MCF 10A (cell line): ENCODE measurements around the gene SMIM22. TPM values are rescaled to one million over a fixed set of nuclear protein-coding genes. Genes with fewer than 3 reads are reported as not detected.

Experiments used
- BruUV-seq: library from RNA; stranded (reverse); fragments of 400-500 nt; replicated peaks from 2 replicates; lab custom pipeline; 2021; lab: Mats Ljungman, UMichigan
- CTCF ChIA-PET: fragments of 300-600 bp; sonication (Branson Sonifier 250); formaldehyde crosslinking; extraction: SDS; loops from one replicate; lab custom pipeline; 2021; ENCODE audit warnings: antibody characterized with exemption, inconsistent platforms; lab: Yijun Ruan, JAX
- POLR2A ChIA-PET: fragments of 300-600, 350-650 bp; sonication (Branson Sonifier 250); formaldehyde crosslinking; extraction: SDS; loops from one replicate; lab custom pipeline; 2020; ENCODE audit warnings: antibody characterized with exemption, inconsistent platforms; lab: Yijun Ruan, JAX
- DNase-seq: peaks from one replicate; pipeline ENCODE4 v3.0.0-alpha.2; 2018; ENCODE audit not compliant: unreplicated experiment
- H3K27ac Mint-ChIP-seq: one replicate; pipeline ENCODE4 v1.8.0; 2022; ENCODE audit warnings: mild to moderate bottlenecking, low read depth, mixed read lengths; ENCODE audit not compliant: unreplicated experiment
- H3K27me3 Mint-ChIP-seq: one replicate; pipeline ENCODE4 v1.8.0; 2022; ENCODE audit warnings: mixed read lengths; ENCODE audit not compliant: insufficient read depth, unreplicated experiment
- H3K36me3 Mint-ChIP-seq: one replicate; pipeline ENCODE4 v1.8.0; 2022; ENCODE audit warnings: mild to moderate bottlenecking, moderate library complexity, mixed read lengths; ENCODE audit not compliant: insufficient read depth, unreplicated experiment
- H3K4me1 Mint-ChIP-seq: one replicate; pipeline ENCODE4 v1.8.0; 2022; ENCODE audit warnings: mixed read lengths; ENCODE audit not compliant: insufficient read depth, unreplicated experiment
- H3K4me3 Mint-ChIP-seq: one replicate; pipeline ENCODE4 v1.8.0; 2022; ENCODE audit warnings: mild to moderate bottlenecking, moderate library complexity, mixed read lengths; ENCODE audit not compliant: unreplicated experiment
- H3K9me3 Mint-ChIP-seq: one replicate; pipeline ENCODE4 v1.8.0; 2022; ENCODE audit warnings: mixed read lengths; ENCODE audit not compliant: unreplicated experiment
- intact Hi-C: fragments of 100-400 bp; cut with micrococcal nuclease; formaldehyde crosslinking; loops from 2 replicates; pipeline ENCODE4 v1.14.1; 2022
- total RNA-seq: library from RNA; stranded (reverse); gene quantifications from 2 replicates; pipeline ENCODE4 v1.2.3, GENCODE V29; 2022
- TF ChIP-seq, protein P1 (sequence below): fragments of 200-600 bp; IDR thresholded peaks from one replicate; pipeline ENCODE4 v1.8.0; 2022; ENCODE audit warnings: antibody characterized with exemption, mild to moderate bottlenecking; ENCODE audit not compliant: unreplicated experiment

SMIM22 gene
- total RNA-seq, 1 experiment from 2014 or later: 2.4 TPM

DNA sequence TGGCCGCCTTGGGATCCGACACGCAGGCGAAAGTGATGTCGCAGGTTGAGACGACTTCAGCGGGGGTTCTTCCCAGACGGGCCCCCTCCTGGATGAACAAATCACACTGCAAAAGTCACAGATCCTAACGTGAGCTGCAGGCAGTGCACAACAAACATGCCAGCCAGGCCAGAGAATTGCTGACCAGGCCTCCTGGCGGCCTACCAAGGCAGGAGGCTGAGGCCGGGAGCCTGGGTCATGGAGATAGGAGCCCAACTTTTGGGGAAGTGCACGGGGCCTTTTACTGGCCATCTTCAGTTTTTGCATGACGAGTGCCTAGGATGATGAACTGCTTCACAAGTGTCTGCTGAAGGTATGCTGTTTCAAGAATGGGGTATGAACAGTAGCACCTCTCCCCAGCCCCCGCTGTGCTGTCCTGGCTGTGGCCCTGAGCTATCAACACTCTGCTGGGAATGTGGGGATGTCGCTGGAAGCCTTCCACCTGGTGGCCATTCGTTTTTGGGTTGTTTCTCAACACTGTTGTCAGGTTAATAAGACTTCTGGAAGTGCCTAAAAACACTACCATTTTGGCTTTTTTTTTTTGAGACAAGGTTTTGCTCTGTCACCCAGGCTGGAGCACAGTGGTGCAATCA, 19.5 kb downstream of the SMIM22 start:
- BruUV-seq: no TSS peak
- Mint-ChIP-seq H3K36me3 (peaks cover 95% of the 10 kb centered on the region), H3K27me3 (no peaks in the 10 kb centered on the region), H3K4me1 (no peaks in the 10 kb centered on the region), H3K4me3 (no peak overlapping the region), H3K27ac (no peak overlapping the region), H3K9me3 (no peaks in the 10 kb centered on the region)
- ChIA-PET CTCF (interaction anchor here (0.6 kb wide), 1 partner anchor 20 kb away, joined by 3 read pairs; no protein-coding TSS in a partner anchor), POLR2A (no interaction called here)
- intact Hi-C loops: no loop called here
- TF ChIP-seq, protein P1, sequence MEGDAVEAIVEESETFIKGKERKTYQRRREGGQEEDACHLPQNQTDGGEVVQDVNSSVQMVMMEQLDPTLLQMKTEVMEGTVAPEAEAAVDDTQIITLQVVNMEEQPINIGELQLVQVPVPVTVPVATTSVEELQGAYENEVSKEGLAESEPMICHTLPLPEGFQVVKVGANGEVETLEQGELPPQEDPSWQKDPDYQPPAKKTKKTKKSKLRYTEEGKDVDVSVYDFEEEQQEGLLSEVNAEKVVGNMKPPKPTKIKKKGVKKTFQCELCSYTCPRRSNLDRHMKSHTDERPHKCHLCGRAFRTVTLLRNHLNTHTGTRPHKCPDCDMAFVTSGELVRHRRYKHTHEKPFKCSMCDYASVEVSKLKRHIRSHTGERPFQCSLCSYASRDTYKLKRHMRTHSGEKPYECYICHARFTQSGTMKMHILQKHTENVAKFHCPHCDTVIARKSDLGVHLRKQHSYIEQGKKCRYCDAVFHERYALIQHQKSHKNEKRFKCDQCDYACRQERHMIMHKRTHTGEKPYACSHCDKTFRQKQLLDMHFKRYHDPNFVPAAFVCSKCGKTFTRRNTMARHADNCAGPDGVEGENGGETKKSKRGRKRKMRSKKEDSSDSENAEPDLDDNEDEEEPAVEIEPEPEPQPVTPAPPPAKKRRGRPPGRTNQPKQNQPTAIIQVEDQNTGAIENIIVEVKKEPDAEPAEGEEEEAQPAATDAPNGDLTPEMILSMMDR: no peak
- no peak for DNase-seq

DNA sequence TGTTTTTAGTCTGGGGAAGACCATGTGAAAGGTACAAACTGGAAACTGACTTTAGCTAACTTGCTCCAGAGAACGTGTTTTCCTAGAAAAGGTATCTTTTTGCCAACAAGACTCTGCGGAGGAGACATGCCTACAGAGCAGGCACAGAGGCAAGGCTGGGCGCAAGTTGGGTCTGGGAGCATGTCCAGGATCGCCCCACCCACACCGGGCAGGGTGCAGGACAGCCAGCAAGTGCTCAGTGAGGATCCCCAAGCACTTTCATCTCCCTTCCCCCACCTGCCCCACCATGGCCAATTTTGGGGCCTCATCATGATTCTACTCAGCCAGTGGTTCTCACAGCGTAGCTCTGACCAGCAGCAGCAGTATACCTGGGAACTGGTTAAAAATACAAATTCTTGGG, 25.5 kb downstream of the SMIM22 start:
- H3K27me3 Mint-ChIP-seq: no peaks in the 10 kb centered on the region

DNA sequence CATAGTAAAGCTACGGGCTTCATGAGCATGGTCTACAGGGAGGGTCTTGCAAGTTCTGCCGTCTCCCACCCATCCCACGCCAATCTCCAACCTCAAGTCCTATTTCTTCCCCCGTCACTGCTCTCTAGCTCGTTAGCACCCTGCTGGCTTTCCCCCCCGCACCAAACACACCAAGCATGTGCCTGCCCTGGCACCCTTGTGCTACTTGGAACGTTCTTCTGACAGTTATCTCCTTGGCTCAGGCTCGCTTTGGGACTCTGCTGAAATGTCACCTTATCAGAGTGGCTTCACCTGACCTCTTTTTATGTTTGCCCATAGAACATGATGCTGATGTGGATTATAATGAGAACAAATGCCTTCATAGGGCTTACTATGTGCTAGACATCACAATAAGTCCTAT, 30.0 kb downstream of the SMIM22 start:
- POLR2A ChIA-PET: interaction anchor here (0.6 to 0.9 kb wide), 3 partner anchors 9 to 21 kb away, joined by 3 to 4 read pairs (median 3); no protein-coding TSS in a partner anchor
- BruUV-seq: no TSS peak
- H3K36me3 Mint-ChIP-seq: peaks cover 83% of the 10 kb centered on the region
- H3K27ac Mint-ChIP-seq: no peak overlapping the region
- H3K4me1 Mint-ChIP-seq: no peaks in the 10 kb centered on the region
- H3K9me3 Mint-ChIP-seq: no peaks in the 10 kb centered on the region
- no peak overlapping the region for H3K4me3 Mint-ChIP-seq
- no peaks in the 10 kb centered on the region for H3K27me3 Mint-ChIP-seq
- TF ChIP-seq, protein P1: no peak
- DNase-seq: no peak
- intact Hi-C loops: no loop called here
- CTCF ChIA-PET: interaction anchor here (0.6 to 0.9 kb wide), 3 partner anchors 14 to 199 kb away, joined by 3 read pairs; no protein-coding TSS in a partner anchor

More for the DNA sequence above, 25.5 kb downstream of the SMIM22 start:
- DNase-seq: no peak
- H3K36me3 Mint-ChIP-seq: peaks cover 86% of the 10 kb centered on the region
- CTCF ChIA-PET: no interaction called here
- no peak overlapping the region for H3K27ac Mint-ChIP-seq
- intact Hi-C loops: no loop called here
- POLR2A ChIA-PET: interaction anchor here (1.1 kb wide), 1 partner anchor 18 kb away, joined by 5 read pairs; the partner anchor contains the start of gene ROGDI
- H3K4me3 Mint-ChIP-seq: no peak overlapping the region
- TF ChIP-seq, protein P1: no peak
- no peaks in the 10 kb centered on the region for H3K4me1 Mint-ChIP-seq
- BruUV-seq: no TSS peak
- H3K9me3 Mint-ChIP-seq: no peaks in the 10 kb centered on the region

DNA sequence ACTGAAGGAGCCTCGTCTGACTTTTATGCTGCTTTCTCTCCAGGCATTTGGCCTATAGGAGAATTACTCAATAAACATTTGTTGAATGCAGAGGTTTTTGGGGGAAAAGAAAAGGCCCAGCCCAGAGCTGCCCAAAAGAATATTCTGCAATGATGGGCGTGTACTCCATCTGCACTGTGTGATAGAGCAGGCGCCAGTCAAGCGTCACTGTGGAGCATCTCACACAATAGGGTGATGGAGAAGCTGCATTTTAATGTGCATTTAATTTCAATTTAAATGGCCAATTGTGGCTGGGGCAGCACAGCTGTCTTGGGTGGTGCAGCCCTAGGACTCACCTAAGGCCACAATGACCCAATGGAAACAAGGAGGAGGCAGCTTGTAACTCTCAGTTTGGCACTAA, 31.4 kb downstream of the SMIM22 start:
- H3K27ac Mint-ChIP-seq: no peak overlapping the region
- no peaks in the 10 kb centered on the region for H3K9me3 Mint-ChIP-seq
- intact Hi-C loops: no loop called here
- H3K27me3 Mint-ChIP-seq: no peaks in the 10 kb centered on the region
- no peaks in the 10 kb centered on the region for H3K4me1 Mint-ChIP-seq
- TF ChIP-seq, protein P1: no peak
- DNase-seq: no peak
- CTCF ChIA-PET: interaction anchor here (0.6 to 0.8 kb wide), 2 partner anchors 13 to 128 kb away, joined by 3 read pairs; no protein-coding TSS in a partner anchor
- no TSS peak for BruUV-seq
- POLR2A ChIA-PET: interaction anchor here (0.7 kb wide), 1 partner anchor 15 kb away, joined by 3 read pairs; no protein-coding TSS in a partner anchor
- peaks cover 87% of the 10 kb centered on the region for H3K36me3 Mint-ChIP-seq
- H3K4me3 Mint-ChIP-seq: no peak overlapping the region
